HG03060 (cell line): ENCODE measurements around the gene ZMYM3.

ENCODE experiments used
- ATAC-seq: cut with Tn5 transposase; IDR thresholded peaks from one replicate; pipeline ENCODE4 v1.9.1; 2021; ENCODE audit warnings: low read depth, moderate number of reproducible peaks; ENCODE audit not compliant: unreplicated experiment

The ZMYM3 gene

DNA sequence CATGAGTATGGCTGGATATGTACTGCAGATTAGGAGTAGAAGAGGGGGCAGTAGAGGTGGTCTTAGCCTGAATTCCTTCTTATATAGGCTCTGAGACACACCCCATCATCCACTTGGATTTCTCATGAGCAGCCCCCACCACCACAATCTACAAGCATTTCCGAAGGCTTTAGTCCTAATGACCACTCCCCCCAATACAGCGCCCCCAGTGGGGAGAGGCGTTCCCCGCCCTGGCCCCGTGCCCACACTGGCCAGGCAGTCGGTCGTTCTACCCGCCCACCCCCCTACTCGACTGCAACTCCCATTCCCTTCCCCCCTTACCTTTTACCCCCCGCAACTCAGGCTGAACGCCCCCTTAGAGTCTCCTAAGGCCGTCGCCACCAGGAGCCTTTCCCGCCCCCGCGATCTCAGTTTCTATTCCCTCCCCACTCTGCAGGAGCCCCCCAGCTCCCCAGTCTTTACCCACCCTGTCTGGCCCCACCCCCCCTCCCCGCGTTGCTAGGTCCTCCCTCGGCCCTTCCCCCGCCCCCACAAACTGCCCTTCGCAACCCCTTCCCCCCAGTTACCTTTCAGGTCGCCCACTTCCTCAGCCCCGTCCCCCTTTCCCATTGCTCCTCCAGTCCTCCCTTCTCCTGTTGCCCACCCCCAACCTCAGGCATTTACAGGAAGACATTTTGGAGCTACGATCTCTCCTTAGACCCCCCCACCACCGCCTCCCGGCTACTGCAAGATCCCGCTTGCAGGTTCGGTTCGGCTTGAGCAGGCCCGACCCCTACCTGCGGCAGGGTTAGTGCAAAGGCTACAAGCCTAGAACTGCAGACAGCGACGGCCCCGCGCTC is 468 bp downstream of the ZMYM3 start:
- no peak for ATAC-seq

DNA sequence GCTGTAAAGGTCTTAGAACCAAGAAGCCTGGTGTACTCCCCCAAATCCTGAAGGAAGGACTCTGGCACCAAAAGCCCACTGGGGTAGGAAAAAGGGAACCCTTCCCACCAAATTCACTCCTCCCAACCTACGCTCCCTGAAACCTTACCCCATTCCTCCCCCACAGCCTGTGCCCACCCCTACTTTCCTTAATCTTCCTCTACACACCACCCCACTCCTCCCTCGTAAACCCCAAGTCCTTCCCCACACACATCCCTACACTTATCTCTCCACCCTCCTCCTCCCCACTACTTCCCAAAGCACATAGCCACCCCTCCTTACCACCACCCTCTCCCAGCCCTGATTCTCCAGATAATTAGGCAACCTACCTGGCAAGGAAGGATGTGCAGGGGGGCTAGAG is 1.7 kb downstream of the ZMYM3 start:
- no peak for ATAC-seq

DNA sequence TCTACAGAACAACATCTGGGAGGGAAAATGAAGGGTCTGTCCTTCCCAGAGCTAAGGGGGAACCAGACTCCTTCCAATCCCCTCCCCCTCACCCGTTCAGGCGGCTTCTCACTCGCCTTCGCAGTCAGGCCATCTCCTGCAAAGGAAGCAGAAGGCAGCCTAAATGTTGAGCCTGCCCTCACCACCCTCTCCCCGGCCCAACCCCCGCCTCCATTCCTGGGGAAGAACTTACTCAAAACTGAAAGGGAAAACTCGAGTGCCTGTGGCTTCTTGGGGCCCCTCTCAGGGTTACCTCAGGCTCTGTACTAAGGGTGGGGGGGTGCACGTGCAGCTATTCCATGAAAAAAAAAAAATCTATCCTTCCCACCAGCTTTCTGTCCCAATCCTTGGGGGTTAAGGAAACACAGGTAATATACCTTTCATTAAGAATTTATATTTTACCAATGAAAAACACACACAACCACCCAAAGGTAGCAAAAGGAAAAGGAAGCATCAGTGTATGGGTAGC is 2.4 kb downstream of the ZMYM3 start:
- ATAC-seq: no peak

DNA sequence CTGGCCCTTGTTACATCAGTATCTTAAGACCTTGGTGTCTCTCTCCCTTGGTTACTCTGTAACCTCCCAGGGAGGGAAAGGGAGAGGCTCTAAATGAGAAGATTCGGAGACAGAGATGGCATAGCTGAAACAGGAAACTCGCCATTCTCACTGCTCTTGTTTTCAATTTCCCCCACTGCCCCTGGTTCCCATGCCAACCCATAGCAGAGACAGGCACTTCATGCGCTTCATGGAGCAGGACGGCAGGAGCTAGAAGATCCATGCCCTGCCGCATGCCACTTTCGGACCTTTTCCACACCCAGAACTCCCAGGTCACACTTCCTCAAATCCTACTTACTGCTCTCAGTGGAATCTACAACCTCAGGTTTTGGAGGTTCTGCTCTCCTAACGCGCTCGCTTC is 3.1 kb downstream of the ZMYM3 start:
- ATAC-seq: no peak

DNA sequence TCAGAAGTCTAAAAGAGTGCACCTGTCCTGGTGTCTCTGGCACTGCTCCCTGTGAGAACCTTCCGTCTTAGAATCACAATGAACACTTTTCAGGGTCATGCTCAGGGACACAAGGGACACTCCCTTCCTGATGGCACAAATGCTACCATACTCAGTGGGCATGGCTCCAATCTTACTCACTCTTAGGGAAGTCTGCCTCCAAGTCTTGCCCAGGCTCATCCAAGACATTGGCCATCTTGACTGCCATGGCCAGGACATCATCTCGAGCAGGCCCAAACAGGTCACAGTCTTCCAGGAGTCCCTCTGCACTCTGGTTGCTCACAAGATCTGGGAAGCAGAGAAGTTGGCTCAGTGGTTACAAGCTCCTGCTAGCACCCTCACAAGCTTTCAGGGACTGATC is 8.8 kb downstream of the ZMYM3 start:
- no peak for ATAC-seq

DNA sequence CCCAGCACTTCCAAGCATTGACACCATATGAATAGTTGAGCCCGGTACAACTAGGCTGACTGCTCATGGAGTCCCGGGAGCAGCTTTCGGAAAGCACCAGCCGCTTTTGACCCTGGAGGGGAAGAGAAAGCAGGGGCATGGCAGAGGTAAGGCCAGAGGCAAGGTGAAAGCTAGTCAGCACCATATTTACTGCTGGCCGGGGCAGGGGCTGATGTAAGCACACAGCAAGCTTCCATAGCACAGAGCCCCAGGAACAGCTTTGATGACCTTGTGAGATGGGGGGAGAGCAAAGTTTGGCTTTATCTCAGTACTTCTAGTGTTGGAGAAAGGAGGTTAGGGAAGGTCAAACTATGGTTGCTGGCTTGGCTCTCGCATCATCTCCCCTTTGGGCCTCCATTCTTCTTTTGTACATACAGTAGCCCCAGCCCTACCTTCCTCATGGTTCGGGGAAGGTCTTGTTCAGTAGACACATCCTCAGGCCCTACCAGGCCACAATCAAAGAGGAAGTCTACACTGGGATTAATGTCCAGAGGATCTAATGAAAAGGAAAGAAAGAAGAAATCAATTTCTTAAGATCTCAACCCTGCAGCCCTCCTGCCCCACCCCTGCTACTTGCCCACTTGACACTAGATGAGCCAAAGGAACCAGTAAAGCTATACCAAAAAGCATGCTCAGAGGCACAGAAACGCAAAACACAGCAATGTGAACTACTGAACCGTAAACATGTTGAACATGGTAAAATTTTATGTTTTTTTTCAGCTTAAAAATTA is 9.4 kb downstream of the ZMYM3 start:
- no peak for ATAC-seq

DNA sequence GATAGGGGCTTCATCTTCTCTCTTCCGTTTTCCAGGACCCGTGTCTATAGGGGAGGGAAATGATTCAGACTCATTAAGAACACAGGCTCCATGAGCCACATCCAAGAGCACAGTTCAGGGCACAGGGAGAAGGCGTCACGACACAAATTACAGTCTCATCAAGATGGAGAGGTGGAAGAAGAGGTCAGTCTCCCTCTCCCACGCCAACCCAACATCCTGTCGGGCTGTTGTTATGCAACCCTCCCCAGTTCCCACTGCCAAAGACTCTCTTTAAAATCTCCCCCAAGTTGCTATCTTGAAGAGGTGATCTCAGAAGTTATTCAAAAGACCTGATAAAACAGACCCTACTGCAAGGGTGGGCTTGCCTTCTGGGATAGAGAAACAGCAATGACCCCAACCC is 12.6 kb downstream of the ZMYM3 start:
- ATAC-seq: no peak

DNA sequence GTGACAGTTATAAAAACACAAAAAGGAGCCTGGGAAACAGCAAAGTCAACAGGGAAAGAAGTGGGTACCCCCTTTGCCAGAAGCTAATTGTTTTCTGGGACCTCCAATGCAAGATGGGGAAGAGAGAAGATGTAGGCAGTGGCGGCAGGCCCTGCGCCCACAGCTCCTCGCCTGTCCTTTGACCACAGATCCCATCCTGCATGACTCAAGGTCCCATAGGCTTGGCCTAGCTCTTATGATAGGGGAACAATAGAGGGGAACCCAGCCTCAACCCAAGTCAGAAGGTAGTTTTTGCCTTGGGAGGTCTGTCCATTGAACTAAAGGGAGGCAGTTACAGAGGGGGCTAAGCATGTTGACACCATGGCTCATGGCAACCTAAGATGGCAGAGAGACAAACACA is 14.2 kb downstream of the ZMYM3 start:
- no peak for ATAC-seq

DNA sequence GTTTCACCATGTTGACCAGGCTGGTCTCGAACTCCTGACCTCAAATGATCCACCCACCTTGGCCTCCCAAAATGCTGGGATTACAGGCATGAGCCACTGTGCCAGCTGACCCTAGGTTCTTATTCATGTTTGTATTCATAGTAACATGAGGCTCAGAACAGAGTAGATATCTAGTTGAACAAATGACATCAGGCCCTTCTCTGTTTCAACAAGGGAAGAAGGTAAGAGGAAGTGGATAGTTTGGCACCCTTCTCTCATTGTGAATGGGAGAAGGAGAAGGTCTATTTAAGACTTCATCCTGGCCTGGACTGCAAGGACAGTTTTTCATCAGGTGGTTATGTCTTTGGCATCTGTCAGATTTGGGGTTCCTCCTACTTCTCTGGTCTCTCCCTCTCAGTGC is 17.1 kb downstream of the ZMYM3 start:
- no peak for ATAC-seq

DNA sequence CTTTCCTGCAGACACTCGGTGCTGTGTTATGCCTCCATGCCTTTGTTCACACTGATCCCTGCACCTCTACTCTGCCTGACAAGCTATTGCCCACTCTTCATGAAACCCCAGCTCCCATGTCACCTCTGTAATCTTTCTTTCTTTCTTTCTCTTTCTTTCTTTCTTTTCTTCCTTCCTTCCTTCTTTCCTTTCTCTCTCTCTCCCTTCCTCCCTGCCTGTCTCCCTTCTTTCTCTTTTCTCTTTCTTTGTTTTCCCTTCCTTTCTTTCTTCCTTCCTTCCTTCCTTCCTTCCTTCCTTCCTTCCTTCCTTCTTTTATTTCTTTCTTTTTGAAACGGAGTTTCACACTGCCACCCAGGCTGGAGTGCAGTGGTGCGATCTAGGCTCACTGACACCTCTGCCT is 18.5 kb downstream of the ZMYM3 start:
- no peak for ATAC-seq

DNA sequence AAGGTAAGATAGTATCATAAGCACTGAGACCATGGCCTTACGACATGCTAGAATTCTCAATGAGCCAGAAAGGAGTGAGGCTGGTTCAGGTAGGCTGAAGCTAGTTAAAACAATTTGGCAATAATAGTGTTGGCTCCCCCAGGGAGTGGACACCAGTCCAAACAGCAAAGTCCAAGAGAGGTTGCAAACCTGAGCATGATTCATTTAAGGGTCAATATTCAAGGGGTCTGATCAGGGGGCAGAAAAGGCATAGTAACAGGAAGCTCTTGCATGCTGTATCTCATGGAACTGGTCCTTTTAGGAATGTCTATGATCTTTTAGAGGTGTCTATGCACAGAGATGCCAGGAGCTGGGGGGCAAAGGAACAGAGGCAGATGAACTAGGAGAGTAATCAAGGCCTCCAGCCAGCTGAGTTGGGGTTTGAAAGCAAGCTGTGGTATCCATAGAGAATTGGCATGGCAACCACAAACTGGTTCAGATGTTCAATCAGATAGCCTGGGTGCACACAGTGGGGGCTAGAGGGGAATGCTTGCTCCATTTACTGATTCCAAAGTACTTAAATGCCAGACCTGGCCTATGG is 25.8 kb downstream of the ZMYM3 start:
- no peak for ATAC-seq

DNA sequence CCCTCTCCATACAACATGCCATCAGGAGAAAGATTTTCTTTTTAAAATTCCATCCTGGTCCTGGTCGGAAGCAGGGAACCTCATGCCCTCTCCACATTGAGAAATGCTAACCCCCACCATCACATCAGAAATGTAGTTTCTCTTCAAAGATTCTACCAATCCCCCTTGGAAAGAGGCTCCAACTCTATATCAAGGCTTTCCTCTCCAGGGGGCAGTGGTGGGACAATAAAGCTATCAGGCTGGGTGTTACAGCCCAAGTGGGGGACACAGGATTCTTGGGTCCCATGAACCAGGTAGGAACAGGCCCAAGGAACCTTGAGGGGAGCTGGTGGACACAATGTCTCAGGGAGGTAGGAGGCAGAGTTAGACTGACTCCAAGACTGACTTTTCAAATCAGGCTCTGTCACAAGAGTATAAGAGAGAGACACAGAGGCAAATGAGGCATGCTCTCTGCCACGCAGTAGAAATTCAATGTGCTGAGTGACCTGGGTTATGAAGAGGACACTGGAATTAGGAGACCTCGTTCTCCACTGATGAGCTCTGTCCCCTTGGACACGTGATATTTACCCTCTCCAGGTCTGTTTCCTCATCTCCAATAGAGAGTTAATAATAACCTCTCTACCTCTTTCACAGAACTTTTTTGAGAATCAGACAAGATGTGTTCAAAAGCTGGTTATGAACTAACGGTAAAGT is 26.4 kb downstream of the ZMYM3 start:
- ATAC-seq: no peak

DNA sequence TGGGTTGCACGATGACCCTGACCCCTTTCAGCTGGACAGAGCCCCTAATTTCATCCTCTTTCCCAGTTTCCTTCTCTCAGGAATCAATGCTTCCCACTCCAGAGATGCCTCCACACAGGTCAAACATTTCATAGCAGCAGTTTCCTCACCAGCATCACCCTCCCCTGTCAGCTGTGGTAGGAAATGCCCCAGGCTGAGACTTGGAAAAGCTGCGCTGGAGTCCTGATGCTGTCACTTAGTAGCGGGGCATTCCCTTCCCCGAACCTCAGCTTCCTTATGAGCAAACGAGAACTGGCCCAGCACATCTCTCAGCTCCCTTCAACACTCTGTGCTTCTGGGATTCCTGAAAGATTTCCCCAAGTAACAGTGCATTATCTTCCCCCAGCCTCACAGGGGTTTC is 28.3 kb downstream of the ZMYM3 start:
- no peak for ATAC-seq

DNA sequence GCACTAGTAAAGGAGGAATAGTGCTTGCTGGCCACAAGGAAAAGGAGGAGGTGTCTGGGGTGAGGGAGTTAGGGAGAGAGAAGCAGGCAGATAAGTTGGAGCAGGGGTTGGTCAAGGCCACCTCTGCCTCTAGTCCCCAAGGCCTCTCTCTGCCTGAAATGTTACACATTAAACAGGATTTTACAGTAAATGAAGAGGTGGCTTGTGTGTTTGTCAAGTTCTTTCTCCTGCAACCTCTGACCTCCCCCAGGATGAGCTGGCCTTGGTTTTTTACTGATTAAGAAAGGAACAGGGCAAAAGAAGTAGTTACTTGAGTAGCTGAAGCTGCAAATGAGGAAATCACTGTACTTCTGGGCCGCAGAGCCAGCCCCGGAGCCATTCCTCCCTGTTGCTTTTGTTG is 28.9 kb downstream of the ZMYM3 start:
- ATAC-seq: no peak

DNA sequence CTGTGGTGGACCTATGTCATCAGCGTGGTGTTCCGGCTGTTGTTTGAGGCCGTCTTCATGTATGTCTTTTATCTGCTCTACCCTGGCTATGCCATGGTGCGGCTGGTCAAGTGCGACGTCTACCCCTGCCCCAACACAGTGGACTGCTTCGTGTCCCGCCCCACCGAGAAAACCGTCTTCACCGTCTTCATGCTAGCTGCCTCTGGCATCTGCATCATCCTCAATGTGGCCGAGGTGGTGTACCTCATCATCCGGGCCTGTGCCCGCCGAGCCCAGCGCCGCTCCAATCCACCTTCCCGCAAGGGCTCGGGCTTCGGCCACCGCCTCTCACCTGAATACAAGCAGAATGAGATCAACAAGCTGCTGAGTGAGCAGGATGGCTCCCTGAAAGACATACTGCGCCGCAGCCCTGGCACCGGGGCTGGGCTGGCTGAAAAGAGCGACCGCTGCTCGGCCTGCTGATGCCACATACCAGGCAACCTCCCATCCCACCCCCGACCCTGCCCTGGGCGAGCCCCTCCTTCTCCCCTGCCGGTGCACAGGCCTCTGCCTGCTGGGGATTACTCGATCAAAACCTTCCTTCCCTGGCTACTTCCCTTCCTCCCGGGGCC is 29.7 kb downstream of the ZMYM3 start:
- ATAC-seq: no peak

DNA sequence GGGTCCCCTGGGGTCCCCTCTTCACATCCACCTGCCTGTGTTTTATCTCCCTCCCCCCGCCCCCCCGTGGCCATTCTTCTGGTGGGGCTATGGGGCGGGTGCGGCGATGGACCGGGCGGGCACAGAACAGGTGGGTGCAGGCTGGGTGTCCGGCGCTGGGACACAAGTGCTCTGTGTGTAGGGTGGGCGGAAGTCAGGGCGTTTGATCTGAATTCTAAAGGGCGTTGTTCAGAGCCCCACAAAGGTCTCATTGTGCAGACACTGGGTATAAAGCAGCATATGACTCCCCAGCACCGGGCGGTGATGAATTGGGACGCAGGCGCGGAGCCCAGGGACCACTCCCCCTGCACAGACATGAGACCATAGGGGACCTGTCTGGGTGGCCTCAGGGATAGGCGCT is 31.0 kb downstream of the ZMYM3 start, which contains the start of gene GJB1:
GJB1 (plus strand) TSS at position 296 of the 400 bp plus-strand sequence. CDS start 484 bp downstream, outside the sequence.
- ATAC-seq: no peak

DNA sequence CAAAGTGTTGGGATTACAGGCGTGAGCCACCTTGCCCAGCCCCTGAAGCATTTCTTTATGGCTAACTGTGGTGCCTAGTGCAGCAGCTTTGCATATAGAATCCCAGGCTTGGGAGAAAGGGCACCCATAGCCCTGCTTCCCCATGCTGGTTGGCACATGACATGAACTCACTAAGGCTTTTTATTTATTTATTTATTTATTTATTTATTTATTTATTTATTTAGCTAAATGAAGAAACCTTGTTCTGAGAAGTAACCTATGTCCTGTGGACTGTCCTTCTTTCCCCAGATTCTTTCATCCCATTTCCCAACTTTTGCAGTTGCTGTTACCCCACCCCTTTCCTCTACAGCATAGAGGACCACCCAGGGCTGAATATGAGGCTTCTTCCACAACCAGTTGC is 32.8 kb downstream of the ZMYM3 start:
- ATAC-seq: no peak

DNA sequence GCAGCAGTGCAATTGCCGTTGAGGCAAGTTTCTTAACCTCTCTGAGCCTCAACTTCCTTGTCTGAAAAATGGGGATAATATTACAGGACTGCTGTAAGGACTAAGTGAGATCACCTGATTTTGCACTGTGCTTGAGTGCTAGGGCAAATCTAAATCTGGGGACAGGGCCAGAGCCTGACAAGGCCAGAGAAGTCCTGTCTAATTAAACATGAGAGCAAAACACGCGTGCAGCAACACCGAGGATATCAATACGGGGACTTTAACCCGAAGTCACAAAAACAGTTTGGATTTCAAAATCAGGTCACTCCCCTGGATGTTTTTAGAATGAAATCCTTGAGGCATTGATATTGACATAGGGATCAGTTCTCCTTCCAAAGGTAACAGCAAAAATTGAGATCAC is 36.6 kb downstream of the ZMYM3 start:
- no peak for ATAC-seq

DNA sequence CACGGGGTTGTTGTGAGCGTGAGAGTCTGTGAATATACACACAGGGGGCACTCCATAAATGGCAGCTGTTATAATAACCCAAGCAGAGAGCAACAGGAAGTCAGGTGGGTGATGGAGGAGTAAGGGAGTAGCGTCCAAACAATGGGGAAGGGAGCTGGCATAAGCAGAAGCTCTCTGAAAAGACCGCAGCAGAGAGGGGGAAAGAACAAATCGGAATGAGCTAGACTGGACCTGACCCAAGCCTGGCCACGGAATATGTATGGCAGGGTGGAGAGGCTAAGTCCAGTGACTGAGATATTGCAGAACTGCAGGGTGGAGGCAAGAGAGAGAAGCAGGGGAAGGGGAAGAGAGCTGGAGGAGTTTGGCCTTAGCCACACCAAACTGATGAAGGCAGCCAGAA is 37.5 kb downstream of the ZMYM3 start:
- ATAC-seq: no peak

DNA sequence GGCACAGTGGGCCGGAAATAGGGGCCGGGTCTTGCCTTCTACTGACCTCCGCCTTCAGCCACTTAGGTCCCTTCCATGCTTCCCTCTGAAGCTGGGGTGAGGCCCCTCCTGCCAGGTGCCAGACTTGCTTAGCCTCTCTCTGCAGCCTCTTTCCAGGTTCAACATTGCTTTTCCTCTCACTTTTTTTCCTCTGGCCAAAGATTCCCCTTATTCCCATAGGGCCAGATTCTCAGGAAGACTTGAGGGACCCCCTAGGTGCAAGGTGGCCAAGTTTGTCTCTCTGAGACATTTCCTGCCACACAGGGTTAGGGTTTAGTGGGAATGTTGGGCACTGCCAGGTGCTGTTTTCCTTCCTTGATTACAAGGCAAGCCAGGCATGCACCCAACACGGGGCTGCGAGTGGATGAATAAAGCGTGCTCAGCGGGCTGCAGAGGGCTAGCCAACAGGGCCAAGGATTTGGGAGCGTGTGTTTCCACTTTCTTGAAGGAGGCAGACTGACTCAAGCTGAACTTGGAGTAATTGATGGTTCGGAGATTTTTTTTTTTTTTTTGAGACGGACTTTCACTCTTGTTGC is 38.5 kb downstream of the ZMYM3 start:
- no peak for ATAC-seq
